NCI-H2196 (cell line): Measurements from ENCODE around the gene CPEB1.

Experiments used
- DNase-seq: peaks from one replicate; lab custom pipeline; 2025; ENCODE audit not compliant: unreplicated experiment; lab: John Stamatoyannopoulos, UW

CPEB1 gene

GRCh38 chr15:82647045-82647834 is at the start of gene CPEB1:
Gene CPEB1 (minus strand): TSS chr15:82647363. CDS start chr15:82628459, 18,904 bp downstream.
- DNase-seq, result peak; percentile 67

GRCh38 chr15:82692171-82692570 is 45.0 kb upstream of the CPEB1 start:
- no peak for DNase-seq

GRCh38 chr15:82689147-82689546 is 42.0 kb upstream of the CPEB1 start:
- no peak for DNase-seq

- DNase-seq, result no peak
Observed at GRCh38 chr15:82688691-82689090, 41.5 kb upstream of the CPEB1 start.

- no peak for DNase-seq
Observed at GRCh38 chr15:82681371-82681770, 34.2 kb upstream of the CPEB1 start.

- DNase-seq, result peak; percentile 79
Observed at GRCh38 chr15:82680200-82681102, 33.3 kb upstream of the CPEB1 start.

GRCh38 chr15:82679626-82680199 is 32.5 kb upstream of the CPEB1 start:
- DNase-seq, result no peak

GRCh38 chr15:82677720-82678323 is 30.7 kb upstream of the CPEB1 start:
- DNase-seq, result no peak

GRCh38 chr15:82674873-82675272 is 27.7 kb upstream of the CPEB1 start:
- DNase-seq, result no peak

- DNase-seq, result no peak
Observed at GRCh38 chr15:82670699-82671098, 23.5 kb upstream of the CPEB1 start.

- DNase-seq, result no peak
Observed at GRCh38 chr15:82666606-82667005, 19.4 kb upstream of the CPEB1 start.

GRCh38 chr15:82664021-82664420 is 16.9 kb upstream of the CPEB1 start:
- DNase-seq, result no peak

- DNase-seq, result no peak
Observed at GRCh38 chr15:82663186-82663600, 16.0 kb upstream of the CPEB1 start.

- DNase-seq, result no peak
Observed at GRCh38 chr15:82662641-82663040, 15.5 kb upstream of the CPEB1 start.

- no peak for DNase-seq
Observed at GRCh38 chr15:82660378-82660777, 13.2 kb upstream of the CPEB1 start.

GRCh38 chr15:82656641-82657266 is 9.6 kb upstream of the CPEB1 start:
- DNase-seq, result no peak

- no peak for DNase-seq
Observed at GRCh38 chr15:82655606-82656005, 8.4 kb upstream of the CPEB1 start.

- no peak for DNase-seq
Observed at GRCh38 chr15:82653483-82654168, 6.5 kb upstream of the CPEB1 start.

GRCh38 chr15:82651708-82652107 is 4.5 kb upstream of the CPEB1 start:
- DNase-seq, result no peak

GRCh38 chr15:82650046-82650670 is 3.0 kb upstream of the CPEB1 start:
- no peak for DNase-seq
